Esophagus muscularis mucosa (tissue), 4 donors: ENCODE results near the gene DLL3.

Source experiments
- EP300 ChIP-seq: sonication (generic); formaldehyde crosslinking; IDR thresholded peaks from one replicate; pipeline ENCODE4 v1.6.1; 2017; ENCODE audit warnings: antibody characterized with exemption
- POLR2A ChIP-seq: fragments of 450-650 bp; IDR thresholded peaks from one replicate; pipeline ENCODE4 v1.6.1; 2017; ENCODE audit warnings: antibody characterized with exemption, moderate library complexity, mild to moderate bottlenecking, low read depth
- TF ChIP-seq, protein P1 (sequence below), 3 experiments: fragments of 200-600 bp in 2 of 3; fragments of 450-650 bp in 1 of 3; sonication (generic) in 2 of 3; IDR thresholded peaks; one replicate each; pipeline ENCODE4 v1.5.1; 2017 to 2019; ENCODE audit warnings: antibody characterized with exemption in 3 of 3, mild to moderate bottlenecking in 2 of 3, moderate library complexity in 1 of 3

DNA sequence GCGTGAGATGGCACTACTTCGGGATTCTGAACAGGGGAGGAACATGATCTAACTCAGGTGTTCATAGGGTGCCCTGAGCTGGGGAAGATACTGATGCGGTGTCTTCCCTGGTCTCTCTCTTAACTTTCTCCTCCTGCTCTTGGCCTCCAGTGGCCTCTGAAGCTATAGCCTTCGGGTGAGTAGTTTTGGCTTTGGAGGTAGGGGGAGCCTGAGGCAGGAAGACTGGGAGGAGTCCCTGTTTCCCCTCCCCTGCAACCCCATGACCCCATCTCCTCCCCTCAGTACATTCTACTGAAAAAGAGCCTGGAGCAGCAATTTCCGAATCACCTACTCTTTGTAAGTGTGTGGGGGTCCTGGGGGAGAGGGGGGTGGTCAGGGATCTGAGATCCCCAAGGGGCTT is 19.7 kb downstream of the DLL3 start:
- TF ChIP-seq EP300 (no peak), POLR2A (no peak)
- TF ChIP-seq, protein P1, sequence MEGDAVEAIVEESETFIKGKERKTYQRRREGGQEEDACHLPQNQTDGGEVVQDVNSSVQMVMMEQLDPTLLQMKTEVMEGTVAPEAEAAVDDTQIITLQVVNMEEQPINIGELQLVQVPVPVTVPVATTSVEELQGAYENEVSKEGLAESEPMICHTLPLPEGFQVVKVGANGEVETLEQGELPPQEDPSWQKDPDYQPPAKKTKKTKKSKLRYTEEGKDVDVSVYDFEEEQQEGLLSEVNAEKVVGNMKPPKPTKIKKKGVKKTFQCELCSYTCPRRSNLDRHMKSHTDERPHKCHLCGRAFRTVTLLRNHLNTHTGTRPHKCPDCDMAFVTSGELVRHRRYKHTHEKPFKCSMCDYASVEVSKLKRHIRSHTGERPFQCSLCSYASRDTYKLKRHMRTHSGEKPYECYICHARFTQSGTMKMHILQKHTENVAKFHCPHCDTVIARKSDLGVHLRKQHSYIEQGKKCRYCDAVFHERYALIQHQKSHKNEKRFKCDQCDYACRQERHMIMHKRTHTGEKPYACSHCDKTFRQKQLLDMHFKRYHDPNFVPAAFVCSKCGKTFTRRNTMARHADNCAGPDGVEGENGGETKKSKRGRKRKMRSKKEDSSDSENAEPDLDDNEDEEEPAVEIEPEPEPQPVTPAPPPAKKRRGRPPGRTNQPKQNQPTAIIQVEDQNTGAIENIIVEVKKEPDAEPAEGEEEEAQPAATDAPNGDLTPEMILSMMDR (IDR thresholded peaks at IDR 0.05), result no peak
